Neural cell (in vitro differentiated cells): ENCODE results near the gene S100A11. TPM values are rescaled to one million over a fixed set of nuclear protein-coding genes. Genes with fewer than 3 reads are reported as not detected.

Experiments used
- H2AFZ ChIP-seq: fragments of 200-600, 300-800 bp; sonication (generic), shearing (Covaris generic); 2 replicates; pipeline ENCODE4 v1.6.0; 2014; ENCODE audit warnings: low read depth, mild to moderate bottlenecking, antibody characterized with exemption, low read length, moderate library complexity
- H3F3A ChIP-seq: fragments of 200-600 bp; shearing (Covaris generic); 2 replicates; pipeline ENCODE4 v1.6.1; 2016; ENCODE audit warnings: mild to moderate bottlenecking, moderate library complexity, mixed read lengths, antibody characterized with exemption, low read length; ENCODE audit not compliant: insufficient read depth, poor library complexity, severe bottlenecking
- H3K27ac ChIP-seq: fragments of 200-600, 300-800 bp; sonication (generic), shearing (Covaris generic); 2 replicates; pipeline ENCODE4 v1.5.1; 2014; ENCODE audit warnings: mild to moderate bottlenecking, low read length, moderate library complexity
- H3K27me3 ChIP-seq: fragments of 300-800, 200-600 bp; sonication (generic), shearing (Covaris generic); 2 replicates; pipeline ENCODE4 v1.6.0; 2014; ENCODE audit warnings: mild to moderate bottlenecking, low read depth, low read length, moderate library complexity; ENCODE audit not compliant: insufficient read depth
- H3K36me3 ChIP-seq: fragments of 300-800, 200-600 bp; sonication (generic), shearing (Covaris generic); 2 replicates; pipeline ENCODE4 v1.5.1; 2014; ENCODE audit warnings: mild to moderate bottlenecking, antibody characterized with exemption, low read length, moderate library complexity; ENCODE audit not compliant: insufficient read depth
- H3K4me2 ChIP-seq: fragments of 300-800, 200-600 bp; sonication (generic), shearing (Covaris generic); 2 replicates; pipeline ENCODE4 v1.6.0; 2014; ENCODE audit warnings: mild to moderate bottlenecking, low read length
- H3K4me3 ChIP-seq: fragments of 300-800, 200-600 bp; sonication (generic), shearing (Covaris generic); 2 replicates; pipeline ENCODE4 v1.5.1; 2014; ENCODE audit warnings: mild to moderate bottlenecking, low read length, moderate library complexity
- H3K79me2 ChIP-seq: fragments of 200-600 bp; shearing (Covaris generic); replicated peaks from 2 replicates; pipeline ENCODE4 v1.6.0; 2014; ENCODE audit warnings: mild to moderate bottlenecking, low read length, moderate library complexity; ENCODE audit not compliant: insufficient read depth
- H3K9ac ChIP-seq: fragments of 300-800, 200-600 bp; sonication (generic), shearing (Covaris generic); 2 replicates; pipeline ENCODE4 v1.6.1; 2016; ENCODE audit warnings: mild to moderate bottlenecking, low read length, mixed read lengths
- H3K9me2 ChIP-seq: fragments of 200-600 bp; shearing (Covaris generic); 2 replicates; pipeline ENCODE4 v1.6.1; 2016; ENCODE audit warnings: mild to moderate bottlenecking, low read length, mixed read lengths; ENCODE audit not compliant: insufficient read depth
- H3K9me3 ChIP-seq: fragments of 200-600, 300-800 bp; sonication (generic), shearing (Covaris generic); 2 replicates; pipeline ENCODE4 v1.6.1; 2016; ENCODE audit warnings: mild to moderate bottlenecking, mixed run types, low read length, moderate library complexity, mixed read lengths
- H4K20me1 ChIP-seq: fragments of 200-600 bp; shearing (Covaris generic); 2 replicates; pipeline ENCODE4 v1.6.1; 2016; ENCODE audit warnings: mild to moderate bottlenecking, mixed run types; ENCODE audit not compliant: insufficient read depth
- EP300 ChIP-seq: fragments of 450-650 bp; conservative IDR thresholded peaks from 2 replicates; pipeline ENCODE4 v1.6.1; 2014; ENCODE audit warnings: antibody characterized with exemption, mild to moderate bottlenecking, moderate library complexity; ENCODE audit not compliant: poor library complexity, severe bottlenecking
- EZH2 ChIP-seq: fragments of 200-600, 300-800 bp; shearing (Covaris generic), sonication (generic); IDR thresholded peaks from 2 replicates; pipeline ENCODE4 v1.6.1; 2014; ENCODE audit warnings: antibody characterized with exemption, low read length, borderline replicate concordance, mild to moderate bottlenecking; ENCODE audit not compliant: insufficient read depth, poor library complexity, severe bottlenecking
- MXI1 ChIP-seq: fragments of 450-650 bp; conservative IDR thresholded peaks from 2 replicates; pipeline ENCODE4 v1.6.1; 2014; ENCODE audit warnings: antibody characterized with exemption, mild to moderate bottlenecking; ENCODE audit not compliant: poor library complexity, severe bottlenecking
- POLR2AphosphoS5 ChIP-seq: IDR thresholded peaks from 2 replicates; pipeline ENCODE4 v1.6.1; 2012
- RAD21 ChIP-seq: fragments of 450-650 bp; conservative IDR thresholded peaks from 2 replicates; pipeline ENCODE4 v1.6.1; 2014; ENCODE audit warnings: antibody characterized with exemption, mild to moderate bottlenecking, moderate library complexity
- SMC3 ChIP-seq: fragments of 450-650 bp; conservative IDR thresholded peaks from 2 replicates; pipeline ENCODE4 v1.6.1; 2014; ENCODE audit warnings: antibody characterized with exemption, mild to moderate bottlenecking, moderate library complexity; ENCODE audit not compliant: poor library complexity
- TAF1 ChIP-seq: IDR thresholded peaks from 2 replicates; pipeline ENCODE4 v1.6.1; 2012; ENCODE audit warnings: low read depth
- polyA plus RNA-seq: library from polyadenylated mRNA; depleted of rRNA; stranded (reverse); fragments of >200 nt; gene quantifications from 2 replicates; pipeline ENCODE4 v1.2.3, GENCODE V29; 2014
- TF ChIP-seq, protein P1 (sequence below): fragments of 450-650 bp; IDR thresholded peaks from 2 replicates; pipeline ENCODE4 v1.5.1; 2014; ENCODE audit warnings: antibody characterized with exemption, mild to moderate bottlenecking, moderate library complexity; ENCODE audit not compliant: poor library complexity, severe bottlenecking
- TF ChIP-seq, protein P2 (sequence below): IDR thresholded peaks from 2 replicates; pipeline ENCODE4 v1.6.1; 2012; ENCODE audit warnings: borderline replicate concordance

The S100A11 gene
- polyA plus RNA-seq, 1 donor from 2014 or later = not detected

DNA sequence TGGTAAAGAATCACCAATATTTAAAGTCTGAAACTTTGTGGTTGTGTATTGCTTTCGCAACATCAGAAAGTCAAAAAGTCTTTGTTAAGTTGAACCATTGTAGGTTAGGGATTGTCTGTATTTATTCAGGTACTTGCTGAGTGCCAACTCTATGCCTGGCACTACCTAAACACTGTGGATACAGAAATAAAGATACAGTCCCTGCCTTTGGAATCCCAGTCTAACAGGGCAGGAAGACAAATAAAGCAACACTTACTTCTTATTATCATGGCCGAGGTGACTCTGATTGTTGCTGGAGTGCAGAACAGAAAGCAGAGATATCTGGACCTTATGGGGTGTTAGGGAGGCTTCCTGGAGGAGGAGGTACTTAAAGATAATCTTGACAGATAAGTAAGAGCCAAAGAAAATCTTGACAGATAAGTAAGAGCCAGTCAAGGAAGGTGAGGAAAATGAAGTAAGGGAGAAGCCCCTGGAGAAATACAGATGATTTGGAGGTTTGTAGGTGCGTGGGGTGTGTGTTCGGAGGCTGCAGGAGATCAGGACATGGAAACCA, 31.4 kb downstream of the S100A11 start:
- no peaks in the 10 kb centered on the region for H3K79me2 ChIP-seq
- no peak overlapping the region for H2AFZ ChIP-seq
- no peak for TF ChIP-seq TAF1
- TF ChIP-seq MXI1 = no peak
- TF ChIP-seq RAD21 = no peak
- TF ChIP-seq, protein P1, sequence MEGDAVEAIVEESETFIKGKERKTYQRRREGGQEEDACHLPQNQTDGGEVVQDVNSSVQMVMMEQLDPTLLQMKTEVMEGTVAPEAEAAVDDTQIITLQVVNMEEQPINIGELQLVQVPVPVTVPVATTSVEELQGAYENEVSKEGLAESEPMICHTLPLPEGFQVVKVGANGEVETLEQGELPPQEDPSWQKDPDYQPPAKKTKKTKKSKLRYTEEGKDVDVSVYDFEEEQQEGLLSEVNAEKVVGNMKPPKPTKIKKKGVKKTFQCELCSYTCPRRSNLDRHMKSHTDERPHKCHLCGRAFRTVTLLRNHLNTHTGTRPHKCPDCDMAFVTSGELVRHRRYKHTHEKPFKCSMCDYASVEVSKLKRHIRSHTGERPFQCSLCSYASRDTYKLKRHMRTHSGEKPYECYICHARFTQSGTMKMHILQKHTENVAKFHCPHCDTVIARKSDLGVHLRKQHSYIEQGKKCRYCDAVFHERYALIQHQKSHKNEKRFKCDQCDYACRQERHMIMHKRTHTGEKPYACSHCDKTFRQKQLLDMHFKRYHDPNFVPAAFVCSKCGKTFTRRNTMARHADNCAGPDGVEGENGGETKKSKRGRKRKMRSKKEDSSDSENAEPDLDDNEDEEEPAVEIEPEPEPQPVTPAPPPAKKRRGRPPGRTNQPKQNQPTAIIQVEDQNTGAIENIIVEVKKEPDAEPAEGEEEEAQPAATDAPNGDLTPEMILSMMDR = no peak
- TF ChIP-seq POLR2AphosphoS5 = no peak
- no peak for TF ChIP-seq EZH2
- no peak for TF ChIP-seq EP300
- TF ChIP-seq, protein P2, sequence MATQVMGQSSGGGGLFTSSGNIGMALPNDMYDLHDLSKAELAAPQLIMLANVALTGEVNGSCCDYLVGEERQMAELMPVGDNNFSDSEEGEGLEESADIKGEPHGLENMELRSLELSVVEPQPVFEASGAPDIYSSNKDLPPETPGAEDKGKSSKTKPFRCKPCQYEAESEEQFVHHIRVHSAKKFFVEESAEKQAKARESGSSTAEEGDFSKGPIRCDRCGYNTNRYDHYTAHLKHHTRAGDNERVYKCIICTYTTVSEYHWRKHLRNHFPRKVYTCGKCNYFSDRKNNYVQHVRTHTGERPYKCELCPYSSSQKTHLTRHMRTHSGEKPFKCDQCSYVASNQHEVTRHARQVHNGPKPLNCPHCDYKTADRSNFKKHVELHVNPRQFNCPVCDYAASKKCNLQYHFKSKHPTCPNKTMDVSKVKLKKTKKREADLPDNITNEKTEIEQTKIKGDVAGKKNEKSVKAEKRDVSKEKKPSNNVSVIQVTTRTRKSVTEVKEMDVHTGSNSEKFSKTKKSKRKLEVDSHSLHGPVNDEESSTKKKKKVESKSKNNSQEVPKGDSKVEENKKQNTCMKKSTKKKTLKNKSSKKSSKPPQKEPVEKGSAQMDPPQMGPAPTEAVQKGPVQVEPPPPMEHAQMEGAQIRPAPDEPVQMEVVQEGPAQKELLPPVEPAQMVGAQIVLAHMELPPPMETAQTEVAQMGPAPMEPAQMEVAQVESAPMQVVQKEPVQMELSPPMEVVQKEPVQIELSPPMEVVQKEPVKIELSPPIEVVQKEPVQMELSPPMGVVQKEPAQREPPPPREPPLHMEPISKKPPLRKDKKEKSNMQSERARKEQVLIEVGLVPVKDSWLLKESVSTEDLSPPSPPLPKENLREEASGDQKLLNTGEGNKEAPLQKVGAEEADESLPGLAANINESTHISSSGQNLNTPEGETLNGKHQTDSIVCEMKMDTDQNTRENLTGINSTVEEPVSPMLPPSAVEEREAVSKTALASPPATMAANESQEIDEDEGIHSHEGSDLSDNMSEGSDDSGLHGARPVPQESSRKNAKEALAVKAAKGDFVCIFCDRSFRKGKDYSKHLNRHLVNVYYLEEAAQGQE = no peak
- no peak for TF ChIP-seq SMC3
- no peaks in the 10 kb centered on the region for H3K36me3 ChIP-seq
- H3K27me3 ChIP-seq = peaks cover 11% of the 10 kb centered on the region
- no peaks in the 10 kb centered on the region for H3F3A ChIP-seq
- H3K27ac ChIP-seq = no peak overlapping the region
- H3K9ac ChIP-seq = no peak overlapping the region
- no peaks in the 10 kb centered on the region for H4K20me1 ChIP-seq
- H3K9me3 ChIP-seq = no peaks in the 10 kb centered on the region
- H3K4me3 ChIP-seq = no peak overlapping the region
- H3K4me2 ChIP-seq = no peak overlapping the region
- no peaks in the 10 kb centered on the region for H3K9me2 ChIP-seq

GRCh38 chr1:152003846-152004442, 32.9 kb downstream of the S100A11 start:
- H3K27me3 ChIP-seq = peaks cover 20% of the 10 kb centered on the region
- no peaks in the 10 kb centered on the region for H3K36me3 ChIP-seq
- no peaks in the 10 kb centered on the region for H4K20me1 ChIP-seq
- H3F3A ChIP-seq = no peaks in the 10 kb centered on the region
- H3K4me2 ChIP-seq = no peak overlapping the region
- no peaks in the 10 kb centered on the region for H3K9me2 ChIP-seq
- no peaks in the 10 kb centered on the region for H3K79me2 ChIP-seq
- no peak overlapping the region for H3K9ac ChIP-seq
- H2AFZ ChIP-seq = no peak overlapping the region
- H3K27ac ChIP-seq = no peak overlapping the region
- TF ChIP-seq EP300 (no peak), RAD21 (no peak), MXI1 (no peak), POLR2AphosphoS5 (no peak), EZH2 (no peak), TAF1 (no peak), SMC3 (no peak)
- TF ChIP-seq, protein P1 = no peak
- H3K9me3 ChIP-seq = no peaks in the 10 kb centered on the region
- H3K4me3 ChIP-seq = no peak overlapping the region
